Activated CD4-positive, alpha-beta T cell treated with anti-CD3 and anti-CD28 coated beads for 4 hours (primary cell): Measurements from ENCODE around the gene SLC25A33.

ENCODE experiments used
- DNase-seq, 2 donors: peaks; one replicate each; pipeline ENCODE4 v3.0.0-alpha.2; 2020

The SLC25A33 gene

GRCh38 chr1:9589144-9589718 lies 50.0 kb downstream of the SLC25A33 start:
- DNase-seq: peak; percentile 24 to 40

- DNase-seq: no peak
Measured at GRCh38 chr1:9589719-9590157, 50.5 kb downstream of the SLC25A33 start.

GRCh38 chr1:9590201-9590600 lies 50.9 kb downstream of the SLC25A33 start:
- DNase-seq: no peak

GRCh38 chr1:9590945-9591668 lies 51.8 kb downstream of the SLC25A33 start:
- no peak for DNase-seq

GRCh38 chr1:9591669-9592509 lies 52.6 kb downstream of the SLC25A33 start:
- DNase-seq: no peak

GRCh38 chr1:9592510-9593075 lies 53.3 kb downstream of the SLC25A33 start:
- no peak for DNase-seq

GRCh38 chr1:9593147-9593491 lies 53.9 kb downstream of the SLC25A33 start:
- no peak for DNase-seq

- peak; percentile 15 to 35 for DNase-seq
Measured at GRCh38 chr1:9593492-9594465, 54.5 kb downstream of the SLC25A33 start.

GRCh38 chr1:9594471-9595155 lies 55.3 kb downstream of the SLC25A33 start:
- no peak for DNase-seq

- DNase-seq: no peak
Measured at GRCh38 chr1:9595156-9595967, 56.1 kb downstream of the SLC25A33 start.

- DNase-seq: no peak
Measured at GRCh38 chr1:9595968-9596340, 56.7 kb downstream of the SLC25A33 start.

GRCh38 chr1:9596415-9597123 lies 57.3 kb downstream of the SLC25A33 start:
- no peak for DNase-seq

- no peak for DNase-seq
Measured at GRCh38 chr1:9597361-9598315, 58.4 kb downstream of the SLC25A33 start.

GRCh38 chr1:9598316-9598700 lies 59.0 kb downstream of the SLC25A33 start:
- DNase-seq: no peak

- no peak for DNase-seq
Measured at GRCh38 chr1:9599741-9600140, 60.5 kb downstream of the SLC25A33 start.

GRCh38 chr1:9600861-9601834 lies 61.9 kb downstream of the SLC25A33 start:
- no peak for DNase-seq

- DNase-seq: no peak
Measured at GRCh38 chr1:9601942-9602793, 62.9 kb downstream of the SLC25A33 start.
